Measurements from ENCODE around the gene DDI1.
"Not testable (repeated sequence)": the region's sequence is repeated elsewhere in the genome, so short reads cannot be mapped to it uniquely, and the experiment has no call there.

Gene DDI1

GRCh38 chr11:104043678-104044239, 7.3 kb downstream of the DDI1 start:
- no peak overlapping the region for H3K27ac ChIP-seq (ENCODE audit: low read depth, low read length)
- TF ChIP-seq EZH2phosphoT487 (IDR thresholded peaks at IDR 0.05; ENCODE audit: borderline replicate concordance, low read length) = no peak
- TF ChIP-seq, protein P1, sequence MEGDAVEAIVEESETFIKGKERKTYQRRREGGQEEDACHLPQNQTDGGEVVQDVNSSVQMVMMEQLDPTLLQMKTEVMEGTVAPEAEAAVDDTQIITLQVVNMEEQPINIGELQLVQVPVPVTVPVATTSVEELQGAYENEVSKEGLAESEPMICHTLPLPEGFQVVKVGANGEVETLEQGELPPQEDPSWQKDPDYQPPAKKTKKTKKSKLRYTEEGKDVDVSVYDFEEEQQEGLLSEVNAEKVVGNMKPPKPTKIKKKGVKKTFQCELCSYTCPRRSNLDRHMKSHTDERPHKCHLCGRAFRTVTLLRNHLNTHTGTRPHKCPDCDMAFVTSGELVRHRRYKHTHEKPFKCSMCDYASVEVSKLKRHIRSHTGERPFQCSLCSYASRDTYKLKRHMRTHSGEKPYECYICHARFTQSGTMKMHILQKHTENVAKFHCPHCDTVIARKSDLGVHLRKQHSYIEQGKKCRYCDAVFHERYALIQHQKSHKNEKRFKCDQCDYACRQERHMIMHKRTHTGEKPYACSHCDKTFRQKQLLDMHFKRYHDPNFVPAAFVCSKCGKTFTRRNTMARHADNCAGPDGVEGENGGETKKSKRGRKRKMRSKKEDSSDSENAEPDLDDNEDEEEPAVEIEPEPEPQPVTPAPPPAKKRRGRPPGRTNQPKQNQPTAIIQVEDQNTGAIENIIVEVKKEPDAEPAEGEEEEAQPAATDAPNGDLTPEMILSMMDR (IDR thresholded peaks at IDR 0.05; ENCODE audit: low read depth, low read length, poor library complexity, severe bottlenecking) = no peak

DNA sequence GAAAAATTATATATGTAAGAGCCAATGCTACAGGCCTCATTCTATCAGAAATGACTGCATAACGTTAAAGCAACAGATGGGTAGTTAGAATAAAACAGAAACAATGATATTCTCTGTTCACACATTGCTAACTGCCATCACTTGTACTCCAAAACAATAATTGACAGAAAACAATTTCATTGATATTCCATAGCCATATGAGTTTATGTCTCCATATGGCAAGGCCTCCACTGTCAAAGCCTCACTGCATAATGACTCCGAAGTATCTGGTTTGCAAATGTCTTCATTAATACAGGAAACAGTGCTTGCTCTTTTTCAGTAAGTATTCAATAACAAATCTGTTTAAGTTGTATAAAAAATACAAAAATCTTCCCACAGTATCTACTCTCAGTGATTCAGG, 9.9 kb downstream of the DDI1 start:
- no peak overlapping the region for H3K4me2 ChIP-seq (ENCODE audit: low read length)
- no peaks in the 10 kb centered on the region for H3K9me3 ChIP-seq (ENCODE audit: control insufficient read depth, insufficient read depth, low read length)
- no peaks in the 10 kb centered on the region for H3K4me1 ChIP-seq (ENCODE audit: control insufficient read depth, low read length)
- no peaks in the 10 kb centered on the region for H3K79me2 ChIP-seq (ENCODE audit: control insufficient read depth, low read length)
- H3K27me3 ChIP-seq (ENCODE audit: control insufficient read depth, low read length) = no peaks in the 10 kb centered on the region
- TF ChIP-seq, protein P1 (IDR thresholded peaks at IDR 0.05; ENCODE audit: low read depth, low read length, poor library complexity, severe bottlenecking) = no peak
- no peak for TF ChIP-seq EZH2phosphoT487 (IDR thresholded peaks at IDR 0.05; ENCODE audit: borderline replicate concordance, low read length)
- H3K36me3 ChIP-seq (ENCODE audit: control insufficient read depth, low read length) = no peaks in the 10 kb centered on the region
- no peaks in the 10 kb centered on the region for H3F3A ChIP-seq (ENCODE audit: control insufficient read depth, insufficient read depth)
- H3K9me2 ChIP-seq (replicated peaks; ENCODE audit: control insufficient read depth, low read length) = no peaks in the 10 kb centered on the region
- H3K27ac ChIP-seq (ENCODE audit: low read depth, low read length) = no peak overlapping the region
- H3K4me3 ChIP-seq (ENCODE audit: low read length) = no peak overlapping the region
- no peaks in the 10 kb centered on the region for H4K20me1 ChIP-seq (ENCODE audit: control insufficient read depth, insufficient read depth, low read depth, low read length)

More at GRCh38 chr11:104043678-104044239, 7.3 kb downstream of the DDI1 start:
- Histone ChIP-seq H3K9me2 (replicated peaks; ENCODE audit: control insufficient read depth, low read length) (no peaks in the 10 kb centered on the region), H3K9me3 (ENCODE audit: control insufficient read depth, insufficient read depth, low read length) (no peaks in the 10 kb centered on the region), H3K36me3 (ENCODE audit: control insufficient read depth, low read length) (no peaks in the 10 kb centered on the region), H3K27me3 (ENCODE audit: control insufficient read depth, low read length) (no peaks in the 10 kb centered on the region), H4K20me1 (ENCODE audit: control insufficient read depth, insufficient read depth, low read depth, low read length) (no peaks in the 10 kb centered on the region), H3K79me2 (ENCODE audit: control insufficient read depth, low read length) (no peaks in the 10 kb centered on the region), H3K4me3 (ENCODE audit: low read length) (no peak overlapping the region), H3F3A (ENCODE audit: control insufficient read depth, insufficient read depth) (no peaks in the 10 kb centered on the region), H3K4me2 (ENCODE audit: low read length) (no peak overlapping the region), H3K4me1 (ENCODE audit: control insufficient read depth, low read length) (no peaks in the 10 kb centered on the region)

- H3K4me1 ChIP-seq (ENCODE audit: control insufficient read depth, low read length); H3K36me3 ChIP-seq (ENCODE audit: control insufficient read depth, low read length): not testable (repeated sequence)
These were observed 10.4 kb downstream of the DDI1 start for GRCh38 chr11:104046858-104047257.

GRCh38 chr11:104049116-104049515, 12.7 kb downstream of the DDI1 start:
- no peaks in the 10 kb centered on the region for H3K9me3 ChIP-seq (ENCODE audit: control insufficient read depth, insufficient read depth, low read length)

More at GRCh38 chr11:104046858-104047257, 10.4 kb downstream of the DDI1 start:
- not testable (repeated sequence) for H3K9me2 ChIP-seq (replicated peaks; ENCODE audit: control insufficient read depth, low read length); H3K9me3 ChIP-seq (ENCODE audit: control insufficient read depth, insufficient read depth, low read length); H3K4me3 ChIP-seq (ENCODE audit: low read length); H3K79me2 ChIP-seq (ENCODE audit: control insufficient read depth, low read length); H3F3A ChIP-seq (ENCODE audit: control insufficient read depth, insufficient read depth); H3K4me2 ChIP-seq (ENCODE audit: low read length); H3K27me3 ChIP-seq (ENCODE audit: control insufficient read depth, low read length); H3K27ac ChIP-seq (ENCODE audit: low read depth, low read length); H4K20me1 ChIP-seq (ENCODE audit: control insufficient read depth, insufficient read depth, low read depth, low read length)

More at GRCh38 chr11:104049116-104049515, 12.7 kb downstream of the DDI1 start:
- H3K4me3 ChIP-seq (ENCODE audit: low read length) = no peak overlapping the region
- H3K4me2 ChIP-seq (ENCODE audit: low read length) = no peak overlapping the region
- H3K27ac ChIP-seq (ENCODE audit: low read depth, low read length) = no peak overlapping the region
- TF ChIP-seq, protein P1 (IDR thresholded peaks at IDR 0.05; ENCODE audit: low read depth, low read length, poor library complexity, severe bottlenecking) = no peak
- no peak for TF ChIP-seq EZH2phosphoT487 (IDR thresholded peaks at IDR 0.05; ENCODE audit: borderline replicate concordance, low read length)
- H3K4me1 ChIP-seq (ENCODE audit: control insufficient read depth, low read length) = no peaks in the 10 kb centered on the region
- H3K36me3 ChIP-seq (ENCODE audit: control insufficient read depth, low read length) = no peaks in the 10 kb centered on the region
- no peaks in the 10 kb centered on the region for H4K20me1 ChIP-seq (ENCODE audit: control insufficient read depth, insufficient read depth, low read depth, low read length)
- H3K27me3 ChIP-seq (ENCODE audit: control insufficient read depth, low read length) = no peaks in the 10 kb centered on the region
- no peaks in the 10 kb centered on the region for H3K79me2 ChIP-seq (ENCODE audit: control insufficient read depth, low read length)
- no peaks in the 10 kb centered on the region for H3F3A ChIP-seq (ENCODE audit: control insufficient read depth, insufficient read depth)
- no peaks in the 10 kb centered on the region for H3K9me2 ChIP-seq (replicated peaks; ENCODE audit: control insufficient read depth, low read length)
